ENCODE results near the gene GJC1.
A peak's percentile ranks its signal among the peaks of the same experiment; 100 is the strongest.
"Not testable (repeated sequence)": the region's sequence is repeated elsewhere in the genome, so short reads cannot be mapped to it uniquely, and the experiment has no call there.

GJC1 gene

DNA sequence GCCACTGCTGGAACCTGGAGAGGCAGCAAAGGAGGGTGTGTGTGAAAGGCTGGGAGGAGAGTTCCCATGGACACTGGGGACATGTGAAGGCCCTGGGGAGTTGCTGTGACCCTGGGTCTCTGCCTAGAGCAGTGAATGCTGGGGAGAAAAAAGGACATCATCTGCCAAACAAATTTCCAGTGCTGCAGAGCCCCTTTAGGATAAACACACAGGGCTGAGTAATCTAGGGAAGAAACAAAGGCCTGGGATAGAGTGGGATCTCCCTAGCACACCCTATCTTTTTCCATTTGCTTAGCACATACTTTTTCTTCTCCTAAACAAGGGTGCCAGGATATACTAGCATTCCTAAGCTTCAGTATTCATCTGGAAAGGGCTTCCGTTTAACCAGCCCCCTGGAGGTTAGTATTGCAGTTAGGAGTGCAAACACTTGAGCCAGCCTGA, 14.3 kb upstream of the GJC1 start:
- DNase-seq (ENCODE audit: low spot score) = no peak

DNA sequence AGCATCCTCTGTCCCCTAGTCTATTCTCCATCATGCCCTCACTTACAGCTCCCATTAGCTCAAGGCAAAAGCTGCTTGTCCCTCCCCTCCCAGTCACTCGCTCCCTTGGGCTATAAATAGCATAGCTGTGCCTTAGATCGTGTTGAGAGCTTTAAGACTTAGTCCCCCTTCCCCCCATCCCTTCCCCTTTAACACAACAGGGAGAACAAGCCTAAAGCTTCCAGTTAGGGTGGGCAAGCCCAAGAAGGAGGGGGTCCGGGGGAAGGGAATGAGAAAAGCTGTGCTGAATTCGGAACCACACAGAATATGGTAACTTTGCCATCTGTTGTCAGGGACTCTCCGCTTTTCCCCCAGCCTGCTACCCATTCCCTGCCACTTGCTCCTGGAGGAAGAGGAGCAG, 12.7 kb upstream of the GJC1 start:
- no peak for DNase-seq (ENCODE audit: low spot score)

DNA sequence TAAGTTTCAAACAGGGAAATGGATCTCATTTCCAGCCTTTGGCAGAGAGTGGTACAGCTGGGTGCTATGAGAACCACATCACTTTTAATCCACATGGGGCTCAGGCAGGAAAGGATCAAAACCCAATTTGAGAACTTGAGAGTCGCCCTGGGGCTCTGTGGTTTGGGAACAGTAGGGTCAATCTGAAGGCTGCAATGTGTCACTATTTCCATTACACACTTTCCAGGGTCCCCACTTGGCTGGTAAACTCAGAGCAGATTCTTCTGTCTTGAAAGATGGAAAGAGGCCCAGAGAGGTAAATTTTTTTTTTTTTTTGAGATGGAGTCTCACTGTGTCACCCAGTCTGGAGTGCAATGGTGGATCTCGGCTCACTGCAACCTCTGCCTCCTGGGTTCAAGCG, 10.8 kb upstream of the GJC1 start:
- no peak for DNase-seq (ENCODE audit: low spot score)

DNA sequence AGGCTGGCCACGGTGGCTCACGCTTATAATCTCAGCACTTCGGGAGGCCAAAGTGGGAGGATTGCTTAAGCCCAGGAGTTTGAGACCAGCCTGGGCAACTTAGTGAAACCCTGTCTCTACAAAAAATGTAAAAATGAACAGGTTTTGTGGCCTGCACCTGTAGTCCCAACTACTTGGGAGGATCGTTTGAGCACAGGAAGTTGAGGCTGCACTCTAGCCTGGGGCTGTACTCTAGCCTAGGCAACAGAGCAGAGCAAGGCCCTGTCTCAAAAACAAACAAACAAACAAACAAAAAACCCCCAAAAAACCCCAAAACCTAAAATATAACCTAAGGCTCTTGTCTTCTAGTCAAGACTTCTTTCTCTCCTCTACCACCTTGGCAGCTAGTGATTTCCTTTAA, 10.2 kb upstream of the GJC1 start:
- no peak for DNase-seq (ENCODE audit: low spot score)

GRCh38 chr17:44837196-44837595, 7.1 kb upstream of the GJC1 start:
- no peak for DNase-seq (ENCODE audit: low spot score)

- DNase-seq (ENCODE audit: low spot score) = no peak
These were observed 2.7 kb upstream of the GJC1 start for GRCh38 chr17:44832805-44833204.

DNA sequence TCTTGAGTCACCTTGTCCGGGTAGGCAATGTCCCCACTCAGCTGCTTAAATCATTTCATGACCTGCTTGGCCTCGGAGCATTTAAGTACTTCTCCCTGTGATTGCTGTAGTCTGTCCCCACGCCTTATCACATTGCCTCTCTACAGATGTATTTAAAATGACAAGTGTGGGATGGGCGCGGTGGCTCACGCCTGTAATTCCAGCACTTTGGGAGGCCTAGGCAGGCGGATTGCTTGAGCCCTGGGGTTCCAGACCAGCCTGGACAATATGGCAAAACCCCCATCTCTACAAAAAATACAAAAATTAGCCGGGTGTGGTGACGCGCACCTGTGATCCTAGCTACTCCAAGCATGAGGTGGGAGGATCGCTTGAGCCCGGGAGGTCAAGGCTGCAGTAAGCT, 1.3 kb upstream of the GJC1 start:
- DNase-seq (ENCODE audit: low spot score) = no peak

GRCh38 chr17:44830359-44831288, 537 bp upstream of the GJC1 start:
- DNase-seq (ENCODE audit: low spot score) = peak; percentile 20

GRCh38 chr17:44828919-44829522, 1.1 kb downstream of the GJC1 start:
- peak; percentile 46 for DNase-seq (ENCODE audit: low spot score)

DNA sequence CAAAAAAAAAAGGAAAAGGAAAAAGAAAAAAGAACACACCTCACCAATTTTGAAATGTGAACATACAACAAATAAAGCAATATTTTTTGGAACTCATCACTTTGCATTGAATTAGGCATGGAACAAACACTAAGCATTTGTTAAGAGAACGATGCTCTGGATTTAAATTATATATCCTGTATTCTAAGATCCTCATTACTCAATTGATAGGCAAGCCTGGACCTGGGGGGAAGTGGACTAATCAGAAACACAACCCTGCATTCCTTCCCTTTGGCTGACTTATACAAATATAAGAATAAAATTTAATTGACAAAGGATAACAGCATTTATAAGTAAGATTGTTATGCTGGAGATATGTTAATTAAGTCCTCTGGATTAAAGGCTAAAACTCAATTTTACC, 2.2 kb downstream of the GJC1 start:
- DNase-seq (ENCODE audit: low spot score) = no peak

DNA sequence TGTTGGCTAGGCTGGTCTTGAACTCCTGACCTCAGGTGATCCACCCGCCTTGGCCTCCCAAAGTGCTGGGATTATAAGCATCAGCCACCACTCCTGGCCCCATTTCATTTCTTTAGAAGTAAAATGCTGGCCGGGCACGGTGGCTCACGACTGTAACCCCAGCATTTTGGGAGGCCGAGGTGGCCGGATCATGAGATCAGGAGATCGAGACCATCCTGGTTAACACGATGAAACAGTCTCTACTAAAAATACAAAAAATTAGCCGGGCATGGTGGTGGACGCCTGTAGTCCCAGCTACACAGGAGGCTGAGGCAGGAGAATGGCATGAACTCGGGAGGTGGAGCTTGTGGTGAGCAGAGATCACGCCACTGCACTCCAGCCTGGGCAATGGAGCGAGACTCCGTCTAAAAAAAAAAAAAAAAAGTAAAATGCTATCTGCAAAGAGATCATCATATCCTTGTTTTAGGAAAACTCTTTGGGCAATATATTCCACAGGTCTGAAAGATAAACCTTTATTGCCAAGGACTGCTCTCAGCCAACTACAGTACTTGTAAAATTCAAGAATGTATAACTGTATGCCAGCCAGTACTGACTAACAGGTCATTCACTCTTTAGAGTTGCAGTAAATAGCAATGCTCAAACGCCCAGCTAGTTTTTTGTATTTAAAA, 3.8 kb downstream of the GJC1 start:
- DNase-seq (ENCODE audit: low spot score) = no peak

- DNase-seq (ENCODE audit: low spot score) = not testable (repeated sequence)
These were observed 4.9 kb downstream of the GJC1 start for GRCh38 chr17:44825236-44825635.

DNA sequence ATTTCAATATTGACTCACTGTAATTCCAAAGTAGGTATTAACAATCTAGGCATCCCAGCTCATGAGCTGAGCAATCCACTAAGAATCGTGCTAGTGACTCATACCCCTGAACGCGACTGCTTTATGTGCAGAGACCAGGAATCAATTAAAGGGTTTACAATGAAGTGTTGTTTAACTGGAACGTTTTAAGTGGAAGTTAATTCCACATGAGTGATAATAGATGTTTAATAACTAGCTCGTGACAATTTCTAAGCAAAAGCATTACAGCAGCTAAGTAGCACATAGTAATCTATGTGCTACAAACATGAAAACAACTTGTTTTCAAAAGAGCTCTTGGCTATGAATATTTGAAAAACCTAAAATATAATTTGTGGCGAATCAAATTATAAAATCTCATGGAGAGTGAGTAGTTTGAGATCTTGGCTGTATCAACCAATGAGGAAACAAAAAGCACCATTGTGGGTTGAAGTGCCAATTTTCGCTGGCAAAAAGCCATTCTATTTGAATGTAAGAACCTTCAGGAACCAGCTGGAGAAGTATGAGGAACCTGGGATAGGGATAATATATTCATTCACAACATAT, 9.4 kb downstream of the GJC1 start:
- peak; percentile 71 for DNase-seq (ENCODE audit: low spot score)

DNA sequence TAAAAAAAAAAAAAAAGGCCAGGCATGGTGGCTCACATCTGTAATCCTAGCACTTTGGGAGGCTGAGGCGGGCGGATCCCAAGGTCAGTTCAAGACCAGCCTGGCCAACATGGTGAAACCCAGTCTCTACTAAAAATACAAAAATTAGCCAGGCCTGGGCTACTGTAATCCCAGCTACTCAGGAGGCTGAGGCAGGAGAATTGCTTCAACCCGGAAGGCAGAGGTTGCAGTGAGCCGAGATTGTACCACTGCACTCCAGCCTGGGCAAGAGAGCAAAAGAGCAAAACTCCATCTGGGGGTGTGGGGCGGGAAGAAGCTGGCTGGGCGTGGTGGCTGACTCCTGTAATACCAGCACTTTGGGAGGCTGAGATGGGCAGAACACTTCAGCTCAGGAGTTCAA, 11.6 kb downstream of the GJC1 start:
- not testable (repeated sequence) for DNase-seq (ENCODE audit: low spot score)

DNA sequence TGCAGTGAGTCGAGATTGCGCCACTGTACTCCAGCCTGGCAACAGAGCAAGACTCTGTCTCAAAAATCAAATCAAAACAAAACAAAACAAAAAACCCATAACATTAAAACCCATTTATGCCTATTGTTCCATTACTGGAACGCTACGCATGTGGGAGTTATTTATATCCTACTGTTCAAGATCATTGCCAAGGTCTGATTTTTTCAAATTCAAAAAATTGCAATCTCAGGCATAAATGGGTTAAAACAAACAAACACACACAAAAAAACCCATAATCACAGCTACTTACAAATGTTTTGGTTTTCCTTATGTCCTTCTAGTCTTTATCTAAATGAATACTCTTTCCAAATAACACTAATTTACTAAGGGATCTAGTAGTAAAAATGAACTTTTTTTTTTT, 17.8 kb downstream of the GJC1 start:
- DNase-seq (ENCODE audit: low spot score) = no peak

- not testable (repeated sequence) for DNase-seq (ENCODE audit: low spot score)
These were observed 21.3 kb downstream of the GJC1 start for GRCh38 chr17:44808656-44809388.

GRCh38 chr17:44808156-44808555, 21.9 kb downstream of the GJC1 start:
- DNase-seq (ENCODE audit: low spot score) = no peak

GRCh38 chr17:44807817-44808155, 22.3 kb downstream of the GJC1 start:
- no peak for DNase-seq (ENCODE audit: low spot score)

DNA sequence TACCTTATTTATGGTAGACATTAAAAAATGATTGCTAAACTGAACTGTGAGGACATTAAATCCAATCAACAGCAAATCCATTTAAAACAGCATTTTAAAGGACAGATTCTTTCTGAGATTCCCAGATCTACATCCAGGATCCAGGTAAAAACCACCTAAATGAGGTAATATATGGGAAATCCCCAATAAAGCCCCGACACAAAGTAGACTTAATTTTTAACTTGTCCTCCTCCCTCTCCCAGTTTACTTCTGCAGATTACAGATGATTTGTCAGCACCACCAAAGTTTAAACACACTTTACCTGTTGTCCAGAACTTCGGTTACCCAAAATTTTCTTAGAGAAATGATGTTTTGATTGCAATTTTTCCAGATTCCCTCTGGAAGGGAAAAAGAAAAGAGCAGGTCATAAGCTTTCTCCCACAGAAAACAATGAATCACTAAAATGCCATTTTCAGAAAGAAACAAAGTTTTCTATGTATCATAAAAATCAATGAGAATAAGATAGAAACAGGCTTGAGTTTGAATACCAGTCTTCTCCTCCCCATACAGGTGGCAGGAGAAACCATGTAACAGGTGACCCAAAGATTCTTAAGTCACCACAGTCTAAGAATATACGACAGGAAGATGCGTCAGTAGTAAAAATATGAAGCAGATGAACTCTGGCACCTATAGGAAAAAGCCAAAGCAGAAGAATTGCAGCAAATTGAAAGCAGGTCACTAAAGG, 22.8 kb downstream of the GJC1 start:
- no peak for DNase-seq (ENCODE audit: low spot score)

DNA sequence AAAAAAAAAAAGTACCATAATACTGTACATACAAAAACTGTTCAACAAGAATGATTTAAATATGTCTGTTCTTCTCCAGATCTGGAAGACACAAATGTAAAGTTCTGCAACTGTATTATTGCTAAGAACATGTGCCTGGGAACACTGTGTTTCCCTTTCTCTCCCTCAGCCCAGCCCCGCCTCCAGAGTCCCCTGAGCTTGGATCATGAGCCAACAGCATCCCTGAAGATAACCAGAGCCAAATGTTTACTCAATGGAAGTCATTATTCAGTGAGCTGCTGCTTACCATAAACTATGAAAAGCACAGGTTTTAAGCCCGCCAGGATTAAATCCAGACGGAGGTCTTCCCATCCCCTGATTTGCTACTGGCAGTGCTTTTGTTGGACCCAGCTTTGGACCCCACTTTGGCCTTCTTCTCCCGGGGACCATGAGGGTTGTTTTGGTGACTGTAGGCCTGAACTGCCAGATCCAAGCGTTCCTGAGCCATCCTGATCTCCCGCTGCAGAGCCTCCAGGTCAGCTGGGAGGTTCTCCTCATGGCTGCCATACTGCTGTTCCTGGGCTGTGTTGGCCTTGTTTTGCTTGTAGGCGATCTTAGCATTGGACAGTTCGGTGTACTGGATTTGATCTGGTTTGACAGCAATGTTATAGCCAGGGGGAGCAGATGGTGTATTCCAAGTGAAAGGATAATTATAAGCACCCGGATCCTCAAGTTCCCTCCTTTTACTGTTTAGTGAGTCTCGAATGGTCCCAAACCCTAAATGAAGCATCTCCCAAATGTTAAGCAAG, 25.6 kb downstream of the GJC1 start:
- no peak for DNase-seq (ENCODE audit: low spot score)

- DNase-seq (ENCODE audit: low spot score) = no peak
These were observed 28.2 kb downstream of the GJC1 start for GRCh38 chr17:44801880-44802279.

All from kidney capillary endothelial cell (primary cell).